ENCODE data around the gene HORMAD1.
"Not testable (repeated sequence)": the region's sequence is repeated elsewhere in the genome, so short reads cannot be mapped to it uniquely, and the experiment has no call there.

Gene HORMAD1

DNA sequence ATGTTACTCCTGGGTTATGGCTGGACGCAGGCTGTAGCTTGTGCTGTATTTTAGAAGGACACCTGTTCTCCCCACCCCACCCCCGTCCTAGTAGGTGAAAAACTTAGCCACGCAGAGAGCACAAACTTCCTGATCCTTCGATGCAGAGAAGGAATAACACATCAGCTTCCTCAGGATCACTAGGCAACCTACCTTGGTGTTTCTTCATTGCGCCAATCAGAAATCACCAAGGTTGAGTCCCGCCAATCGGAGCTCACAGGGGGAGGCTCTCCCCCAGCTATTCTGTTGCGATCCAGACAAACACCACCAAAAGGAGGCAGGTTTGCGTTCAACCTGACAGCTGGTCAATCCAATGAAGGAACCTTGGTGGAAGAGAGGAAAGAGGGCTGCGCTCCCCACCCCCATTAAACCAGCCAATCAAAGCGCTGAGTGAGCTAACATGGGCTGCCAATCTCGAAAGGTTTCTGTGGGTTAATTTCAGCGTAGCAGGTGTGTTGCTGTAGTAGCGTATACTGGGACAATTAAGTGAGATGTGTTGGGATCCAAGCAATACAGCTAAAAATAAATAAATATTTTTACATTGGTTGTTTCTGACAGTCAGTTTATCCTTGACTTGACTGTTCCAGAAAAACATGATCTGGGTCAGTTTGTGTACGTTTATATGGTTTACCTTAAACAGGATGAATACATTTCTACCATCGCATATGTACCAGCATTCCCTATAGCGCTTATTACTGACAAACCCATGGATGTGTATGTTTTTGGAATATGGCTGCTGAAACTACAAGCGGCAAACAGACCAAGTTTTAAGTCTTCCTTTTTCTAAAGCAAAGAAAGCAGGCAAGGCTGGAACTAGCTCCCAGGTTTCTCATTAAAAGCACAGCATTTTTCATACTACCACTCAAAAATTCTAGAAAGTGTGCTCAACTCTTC lies 23.4 kb downstream of the HORMAD1 start, which contains the start of gene GOLPH3L:
Gene GOLPH3L (minus strand): TSS at position 160 of the 933 bp plus-strand sequence. CDS start 2,316 bp downstream, outside the sequence.
- peak; percentile 97 for DNase-seq

GRCh38 chr1:150696590-150696989 lies 24.1 kb downstream of the HORMAD1 start:
- DNase-seq: no peak

- no peak for DNase-seq
Observed at GRCh38 chr1:150696162-150696561, 24.5 kb downstream of the HORMAD1 start.

DNA sequence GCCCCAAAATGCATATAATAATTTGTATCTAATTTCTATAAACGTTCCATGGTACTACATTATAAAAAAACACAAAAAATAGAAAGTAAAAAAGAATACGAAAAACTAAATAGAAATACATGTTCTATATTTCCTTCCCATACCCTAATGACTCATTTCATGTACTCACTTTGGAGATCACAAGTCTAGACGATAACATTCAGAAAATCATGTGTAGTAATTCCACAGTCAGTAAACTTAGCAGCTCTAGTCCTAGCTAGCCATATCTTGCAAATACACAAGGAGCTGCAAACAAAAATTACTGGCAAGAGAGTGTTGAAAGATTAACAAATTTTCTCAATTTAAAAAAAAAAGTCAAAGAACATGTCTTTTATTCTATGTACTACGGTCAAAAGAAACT lies 25.1 kb downstream of the HORMAD1 start:
- DNase-seq: no peak

DNA sequence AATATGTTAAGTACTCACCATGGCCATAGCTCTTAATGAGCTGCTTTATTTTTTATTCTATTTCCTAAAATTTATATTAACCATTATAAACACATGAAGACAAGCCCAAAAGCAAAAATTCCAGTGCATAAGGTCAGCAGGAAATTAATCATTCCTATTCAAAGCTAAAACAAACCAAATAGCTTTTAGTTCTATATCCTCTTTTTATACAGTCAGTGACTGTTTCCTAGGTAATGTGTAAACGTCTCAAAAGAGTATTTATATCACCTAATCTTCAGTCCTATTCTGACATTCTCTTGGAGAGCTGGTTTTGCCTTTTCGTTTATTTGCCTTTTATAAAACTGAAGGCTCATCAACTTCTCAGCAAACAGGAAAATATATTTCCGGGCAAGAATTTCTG lies 28.0 kb downstream of the HORMAD1 start:
- DNase-seq: no peak

DNA sequence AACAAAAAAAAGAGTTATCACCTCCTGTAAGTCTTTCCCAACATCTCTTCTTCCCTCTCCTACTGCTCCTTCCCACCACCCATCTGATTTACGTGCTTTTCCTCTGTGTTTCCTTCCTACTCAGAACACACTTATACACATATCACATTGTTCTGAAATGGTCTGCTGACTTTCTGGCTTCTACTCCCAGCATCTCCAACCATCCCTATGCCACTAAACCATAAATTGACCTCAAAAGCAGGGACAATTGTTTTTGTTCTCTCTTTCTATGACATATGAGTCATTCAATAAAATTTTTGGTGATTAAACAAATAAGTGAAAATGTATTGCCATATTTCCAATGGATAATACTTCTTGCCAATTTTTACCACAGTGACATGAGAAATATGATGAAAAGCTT lies 31.9 kb downstream of the HORMAD1 start:
- DNase-seq: no peak

- no peak for DNase-seq
Observed at GRCh38 chr1:150686275-150686674, 34.4 kb downstream of the HORMAD1 start.

DNA sequence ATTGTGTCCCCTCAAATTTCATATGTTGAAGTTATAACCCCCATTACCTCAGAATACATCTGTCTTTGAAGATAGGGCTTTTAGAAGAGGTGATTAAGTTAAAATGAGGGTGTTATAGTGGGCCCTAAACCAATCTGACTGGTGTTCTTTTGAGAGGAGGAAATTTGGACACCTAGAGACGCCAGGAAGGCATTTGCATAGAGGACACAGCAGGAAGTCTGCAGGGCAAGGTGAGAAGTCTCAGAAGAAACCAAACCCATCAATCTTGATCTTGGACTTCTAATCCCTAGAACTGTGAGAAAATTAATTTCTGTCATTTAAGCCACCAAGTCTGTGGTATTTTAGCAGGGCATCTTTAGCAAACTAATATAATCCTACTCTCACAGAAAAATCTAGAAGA lies 36.8 kb downstream of the HORMAD1 start:
- no peak for DNase-seq

GRCh38 chr1:150678988-150679387 lies 41.7 kb downstream of the HORMAD1 start:
- DNase-seq: no peak

DNA sequence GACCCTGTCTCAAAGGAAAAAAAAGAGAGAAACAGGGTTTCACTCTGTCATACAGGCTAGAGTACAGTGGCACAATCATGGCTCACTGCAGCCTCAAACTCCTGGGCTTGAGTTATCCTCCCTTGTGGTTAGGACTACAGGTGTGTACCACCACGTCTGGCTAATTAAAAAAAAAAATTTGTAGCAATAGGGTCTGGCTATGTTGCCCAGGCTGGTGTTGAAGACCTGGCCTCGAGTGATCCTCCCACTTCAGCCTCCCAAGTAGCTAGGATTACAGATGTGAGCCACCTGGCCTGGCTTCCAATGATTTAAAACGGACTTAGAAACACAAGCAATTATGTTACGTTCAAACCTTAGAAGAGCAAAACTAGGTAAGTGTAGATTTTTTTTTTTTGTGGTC lies 45.8 kb downstream of the HORMAD1 start:
- DNase-seq: no peak

GRCh38 chr1:150663321-150663720 lies 57.4 kb downstream of the HORMAD1 start:
- DNase-seq: no peak

- no peak for DNase-seq
Observed at GRCh38 chr1:150662811-150663210, 57.9 kb downstream of the HORMAD1 start.

DNA sequence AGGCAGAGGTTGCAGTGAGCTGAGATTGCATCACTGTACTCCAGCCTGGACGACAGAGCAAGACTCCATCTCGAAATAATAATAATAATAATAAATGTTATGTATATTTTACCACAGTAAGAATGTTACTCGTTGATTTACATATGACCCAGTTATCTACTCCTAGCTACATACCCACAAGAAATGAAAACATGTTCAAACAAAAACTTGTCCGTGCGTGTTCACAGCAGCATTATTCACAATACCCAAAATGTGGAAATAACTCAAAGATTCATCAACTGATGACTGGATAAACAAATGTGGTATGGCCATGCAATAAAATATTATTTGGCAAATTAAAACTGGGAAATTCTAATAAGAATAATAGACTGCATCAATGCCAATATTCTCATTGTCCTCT lies 59.5 kb downstream of the HORMAD1 start:
- DNase-seq: no peak

DNA sequence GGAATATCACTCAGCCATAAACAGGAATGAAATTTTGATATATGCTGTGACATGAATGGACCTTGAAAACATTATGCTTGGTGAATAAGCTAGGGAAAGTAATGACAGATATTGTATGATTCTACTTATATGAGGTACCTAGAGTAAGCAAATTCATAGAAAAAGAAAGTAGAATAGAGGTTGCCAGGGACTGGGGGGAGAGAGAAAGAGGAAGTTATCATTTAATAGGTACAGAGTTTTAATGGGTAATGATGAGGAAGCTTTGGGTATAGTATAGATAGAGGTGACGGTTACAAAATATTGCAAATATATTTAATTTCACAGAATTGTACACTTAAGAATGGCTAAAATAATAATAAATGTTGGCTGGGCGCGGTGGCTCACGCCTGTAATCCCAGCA lies 60.1 kb downstream of the HORMAD1 start:
- DNase-seq: no peak

DNA sequence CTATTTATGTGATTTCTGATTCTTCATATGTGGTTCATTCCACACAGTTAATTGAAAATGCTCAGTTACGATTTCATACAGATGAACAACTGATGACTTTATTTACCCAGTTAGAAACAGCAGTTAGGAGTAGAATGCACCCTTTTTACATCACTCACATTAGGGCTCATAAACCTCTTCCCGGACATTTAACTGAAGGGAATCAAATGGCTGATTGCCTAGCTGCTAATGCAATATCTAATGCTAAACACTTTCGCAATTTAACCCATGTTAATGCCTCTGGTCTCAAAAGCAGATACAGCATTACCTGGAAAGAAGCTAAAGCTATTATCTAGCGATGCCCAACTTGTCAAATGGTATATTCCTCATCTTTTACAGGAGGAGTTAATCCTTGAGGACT lies 63.6 kb downstream of the HORMAD1 start:
- not testable (repeated sequence) for DNase-seq

DNA sequence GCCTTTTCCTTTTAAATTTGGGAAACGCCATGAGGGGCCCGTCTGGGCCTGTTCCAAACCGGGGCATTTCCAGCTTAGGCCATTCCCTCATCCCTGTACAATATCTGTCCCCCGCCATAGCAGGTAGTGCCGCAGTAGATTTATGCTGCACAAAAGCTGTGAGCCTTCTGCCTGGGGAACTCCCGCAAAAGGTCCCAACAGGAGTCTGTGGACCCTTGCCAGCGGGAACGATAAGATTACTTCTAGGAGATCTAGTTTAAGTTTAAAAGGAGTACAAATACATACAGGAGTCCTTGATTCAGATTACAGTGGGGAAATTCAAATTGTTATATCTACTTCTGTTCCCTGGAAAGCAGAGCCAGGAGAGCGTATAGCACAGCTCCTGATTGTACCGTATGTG lies 66.1 kb downstream of the HORMAD1 start:
- not testable (repeated sequence) for DNase-seq

DNA sequence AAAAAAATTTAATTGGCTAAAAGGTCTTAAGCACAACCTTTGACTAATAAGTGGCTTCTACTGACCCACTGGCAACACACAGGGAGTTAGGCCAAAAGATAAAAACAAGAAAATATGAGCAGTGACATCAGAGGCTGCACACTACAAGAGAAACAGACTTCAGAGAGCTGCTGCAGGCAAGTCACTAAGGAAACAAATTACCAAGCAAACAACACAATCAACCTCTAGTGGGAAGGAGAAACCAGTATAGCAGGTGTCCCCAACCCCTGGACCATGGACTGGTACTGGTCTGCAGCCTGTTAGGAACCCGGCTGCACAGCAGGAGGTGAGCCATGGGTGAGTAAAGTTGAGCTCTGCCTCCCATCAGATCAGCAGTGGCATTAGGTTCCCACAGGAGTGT lies 70.5 kb downstream of the HORMAD1 start:
- DNase-seq: peak; percentile 3

GRCh38 chr1:150649441-150650075 lies 71.1 kb downstream of the HORMAD1 start:
- no peak for DNase-seq
